Activated naive CD8-positive, alpha-beta T cell treated with anti-CD3 and anti-CD28 coated beads, Interleukin-2, amount 50 U/mL, for 24 hours (primary cell): ENCODE data around the gene LPAR3.

ENCODE experiments used
- ATAC-seq: fragments of 150-1000 bp; cut with Tn5 transposase; one replicate; pipeline ENCODE4 v1.10.0; 2021
- DNase-seq: peaks from one replicate; pipeline ENCODE4 v3.0.0; 2021
- H3K27ac Mint-ChIP-seq: one replicate; pipeline ENCODE4 v1.8.0; 2021; ENCODE audit warnings: mild to moderate bottlenecking, mixed read lengths
- H3K27me3 Mint-ChIP-seq: one replicate; pipeline ENCODE4 v1.8.0; 2021; ENCODE audit warnings: mixed read lengths
- H3K36me3 Mint-ChIP-seq: one replicate; pipeline ENCODE4 v1.8.0; 2021; ENCODE audit warnings: low read depth, mixed read lengths
- H3K4me1 Mint-ChIP-seq: one replicate; pipeline ENCODE4 v1.8.0; 2021; ENCODE audit warnings: mixed read lengths
- H3K4me3 Mint-ChIP-seq: one replicate; pipeline ENCODE4 v1.8.0; 2021; ENCODE audit warnings: mild to moderate bottlenecking, moderate library complexity, mixed read lengths
- H3K9me3 Mint-ChIP-seq: one replicate; pipeline ENCODE4 v1.8.0; 2021; ENCODE audit warnings: mixed read lengths

Gene LPAR3

GRCh38 chr1:84855691-84856630 lies 37.0 kb downstream of the LPAR3 start:
- no peaks in the 10 kb centered on the region for H3K27me3 Mint-ChIP-seq
- no peak for ATAC-seq
- H3K4me1 Mint-ChIP-seq, result peaks cover 28% of the 10 kb centered on the region
- H3K36me3 Mint-ChIP-seq, result no peaks in the 10 kb centered on the region
- no peak overlapping the region for H3K4me3 Mint-ChIP-seq
- DNase-seq, result no peak
- no peak overlapping the region for H3K27ac Mint-ChIP-seq
- no peaks in the 10 kb centered on the region for H3K9me3 Mint-ChIP-seq

GRCh38 chr1:84855168-84855567 lies 37.8 kb downstream of the LPAR3 start:
- Mint-ChIP-seq H3K36me3 (no peaks in the 10 kb centered on the region), H3K9me3 (no peaks in the 10 kb centered on the region), H3K27ac (no peak overlapping the region), H3K4me3 (no peak overlapping the region), H3K27me3 (no peaks in the 10 kb centered on the region), H3K4me1 (peaks cover 28% of the 10 kb centered on the region)
- ATAC-seq (no peak), DNase-seq (no peak)

GRCh38 chr1:84853741-84854721 lies 39.0 kb downstream of the LPAR3 start:
- H3K4me1 Mint-ChIP-seq, result peaks cover 25% of the 10 kb centered on the region
- H3K27me3 Mint-ChIP-seq, result no peaks in the 10 kb centered on the region
- no peaks in the 10 kb centered on the region for H3K9me3 Mint-ChIP-seq
- peak; percentile 100 for ATAC-seq
- peak overlapping the region; percentile 53 for H3K27ac Mint-ChIP-seq
- H3K36me3 Mint-ChIP-seq, result no peaks in the 10 kb centered on the region
- H3K4me3 Mint-ChIP-seq, result no peak overlapping the region
- DNase-seq, result no peak

- H3K4me1 Mint-ChIP-seq, result peaks cover 38% of the 10 kb centered on the region
- ATAC-seq (no peak), DNase-seq (no peak)
- H3K27me3 Mint-ChIP-seq, result no peaks in the 10 kb centered on the region
- H3K36me3 Mint-ChIP-seq, result no peaks in the 10 kb centered on the region
- H3K4me3 Mint-ChIP-seq, result no peak overlapping the region
- no peak overlapping the region for H3K27ac Mint-ChIP-seq
- H3K9me3 Mint-ChIP-seq, result no peaks in the 10 kb centered on the region
Measured at GRCh38 chr1:84851839-84852238, 41.2 kb downstream of the LPAR3 start.

GRCh38 chr1:84849357-84849975 lies 43.5 kb downstream of the LPAR3 start:
- DNase-seq (no peak), ATAC-seq (no peak)
- Mint-ChIP-seq H3K4me3 (no peak overlapping the region), H3K4me1 (peaks cover 25% of the 10 kb centered on the region), H3K36me3 (no peaks in the 10 kb centered on the region), H3K9me3 (no peaks in the 10 kb centered on the region), H3K27ac (no peak overlapping the region), H3K27me3 (no peaks in the 10 kb centered on the region)

DNA sequence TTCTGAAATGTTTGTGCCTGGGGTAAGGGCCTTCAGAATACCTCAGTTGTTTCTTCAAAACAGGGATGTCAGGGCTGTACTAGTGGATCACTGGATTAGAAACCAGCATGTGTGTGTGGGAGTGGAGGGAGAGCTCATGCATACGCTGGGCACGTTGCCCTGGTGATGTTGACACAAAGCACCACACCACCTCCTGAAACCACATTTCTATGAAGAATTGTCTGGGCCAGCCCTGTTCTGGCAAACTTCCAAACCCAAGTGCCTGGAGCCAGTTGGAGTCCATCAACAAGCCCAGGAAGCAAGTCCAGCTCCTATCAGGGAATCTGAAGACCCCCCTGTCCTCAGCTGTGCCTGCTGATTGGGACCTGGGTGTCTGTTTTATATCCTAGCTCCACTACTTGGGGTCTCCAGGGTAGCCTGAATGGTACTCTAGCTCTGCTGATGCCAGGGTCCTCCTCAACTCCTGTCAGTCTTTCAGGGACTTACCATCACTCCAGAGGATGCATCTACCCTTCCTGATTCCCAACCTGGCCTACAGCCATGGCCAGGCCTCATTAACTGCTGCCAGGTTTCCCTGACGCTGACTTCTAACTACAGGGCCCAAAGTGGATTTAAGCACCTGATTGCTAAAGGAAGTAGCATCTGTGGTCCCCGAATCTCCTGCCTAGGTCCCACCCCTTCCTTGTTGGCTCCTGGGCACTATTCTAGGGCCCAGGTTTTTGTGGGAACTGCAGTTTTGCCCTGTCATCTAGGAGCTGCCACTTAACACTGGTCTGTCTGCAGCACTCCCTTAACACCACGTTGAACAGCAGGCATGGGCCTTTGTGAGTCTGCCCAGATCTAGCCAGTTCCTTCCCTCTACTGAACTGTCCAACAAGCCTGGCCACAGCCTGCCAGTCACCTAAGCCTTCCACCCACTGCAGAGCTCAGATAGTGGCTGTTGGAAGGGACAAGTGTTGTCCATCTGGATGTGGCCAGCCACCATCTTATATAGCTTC lies 45.5 kb downstream of the LPAR3 start:
- Mint-ChIP-seq H3K27me3 (no peaks in the 10 kb centered on the region), H3K9me3 (no peaks in the 10 kb centered on the region), H3K36me3 (no peaks in the 10 kb centered on the region), H3K4me1 (peaks cover 13% of the 10 kb centered on the region), H3K27ac (peak overlapping the region; percentile 3), H3K4me3 (no peak overlapping the region)
- ATAC-seq (peak; percentile 68), DNase-seq (peak; percentile 14)

- Mint-ChIP-seq H3K4me3 (no peak overlapping the region), H3K27me3 (no peaks in the 10 kb centered on the region), H3K4me1 (peaks cover 13% of the 10 kb centered on the region), H3K9me3 (no peaks in the 10 kb centered on the region), H3K36me3 (no peaks in the 10 kb centered on the region), H3K27ac (no peak overlapping the region)
- ATAC-seq (no peak), DNase-seq (no peak)
Measured at GRCh38 chr1:84846387-84846786, 46.6 kb downstream of the LPAR3 start.

GRCh38 chr1:84845357-84845756 lies 47.6 kb downstream of the LPAR3 start:
- DNase-seq, result no peak
- H3K27me3 Mint-ChIP-seq, result no peaks in the 10 kb centered on the region
- no peaks in the 10 kb centered on the region for H3K36me3 Mint-ChIP-seq
- H3K9me3 Mint-ChIP-seq, result no peaks in the 10 kb centered on the region
- no peak overlapping the region for H3K4me3 Mint-ChIP-seq
- ATAC-seq, result no peak
- H3K27ac Mint-ChIP-seq, result no peak overlapping the region
- peaks cover 13% of the 10 kb centered on the region for H3K4me1 Mint-ChIP-seq

GRCh38 chr1:84844094-84844493 lies 48.9 kb downstream of the LPAR3 start:
- H3K36me3 Mint-ChIP-seq, result no peaks in the 10 kb centered on the region
- no peak for ATAC-seq
- H3K27ac Mint-ChIP-seq, result no peak overlapping the region
- no peak overlapping the region for H3K4me3 Mint-ChIP-seq
- H3K27me3 Mint-ChIP-seq, result no peaks in the 10 kb centered on the region
- H3K9me3 Mint-ChIP-seq, result no peaks in the 10 kb centered on the region
- no peak for DNase-seq
- peaks cover 13% of the 10 kb centered on the region for H3K4me1 Mint-ChIP-seq

DNA sequence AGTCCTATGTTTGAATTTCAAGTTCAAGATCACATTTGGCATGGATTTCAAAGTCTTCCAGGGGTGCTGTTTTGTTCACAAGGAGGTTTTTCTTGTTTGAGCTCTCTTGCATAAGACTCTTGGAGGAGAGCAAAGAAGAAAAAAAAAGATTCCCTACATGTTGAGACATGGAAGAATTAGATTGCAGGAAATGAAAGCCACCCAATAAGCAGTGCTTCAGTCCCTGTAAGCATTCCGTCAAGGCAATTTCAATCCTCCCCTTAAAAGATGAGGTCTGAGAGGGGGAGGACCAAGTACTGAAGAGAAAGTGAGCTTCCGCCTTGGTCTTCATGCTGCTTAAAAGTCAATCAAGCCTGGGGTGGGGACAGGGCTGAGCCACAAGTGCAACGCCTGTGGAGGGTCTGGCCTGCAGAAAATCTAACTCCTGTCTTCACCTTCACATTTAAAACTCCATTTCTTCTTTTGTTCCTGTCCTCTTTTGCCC lies 50.2 kb downstream of the LPAR3 start:
- DNase-seq, result no peak
- H3K4me3 Mint-ChIP-seq, result no peak overlapping the region
- peaks cover 10% of the 10 kb centered on the region for H3K4me1 Mint-ChIP-seq
- H3K36me3 Mint-ChIP-seq, result no peaks in the 10 kb centered on the region
- no peaks in the 10 kb centered on the region for H3K9me3 Mint-ChIP-seq
- H3K27ac Mint-ChIP-seq, result no peak overlapping the region
- no peak for ATAC-seq
- no peaks in the 10 kb centered on the region for H3K27me3 Mint-ChIP-seq

DNA sequence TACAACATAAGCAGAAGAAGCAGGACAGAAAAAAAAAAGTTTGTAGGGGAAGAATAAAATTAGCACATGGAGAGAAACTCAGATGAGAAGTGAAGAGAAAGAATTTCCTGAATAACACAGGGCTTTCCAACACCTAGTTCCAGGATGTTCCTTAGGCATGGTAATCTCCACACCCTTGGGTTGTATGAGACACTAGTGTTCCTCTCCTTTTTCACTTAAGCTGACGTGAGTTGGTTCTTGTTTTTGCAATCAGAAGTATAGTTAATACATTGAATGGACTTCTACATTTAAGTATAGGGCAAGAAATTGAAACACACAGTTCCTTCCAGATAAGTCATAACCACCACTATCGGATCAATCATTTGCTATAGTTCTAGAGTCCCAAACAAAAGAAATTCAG lies 51.0 kb downstream of the LPAR3 start:
- Mint-ChIP-seq H3K36me3 (no peaks in the 10 kb centered on the region), H3K4me1 (peaks cover 1% of the 10 kb centered on the region), H3K27me3 (no peaks in the 10 kb centered on the region), H3K4me3 (no peak overlapping the region), H3K27ac (no peak overlapping the region), H3K9me3 (no peaks in the 10 kb centered on the region)
- ATAC-seq, result no peak
- no peak for DNase-seq

DNA sequence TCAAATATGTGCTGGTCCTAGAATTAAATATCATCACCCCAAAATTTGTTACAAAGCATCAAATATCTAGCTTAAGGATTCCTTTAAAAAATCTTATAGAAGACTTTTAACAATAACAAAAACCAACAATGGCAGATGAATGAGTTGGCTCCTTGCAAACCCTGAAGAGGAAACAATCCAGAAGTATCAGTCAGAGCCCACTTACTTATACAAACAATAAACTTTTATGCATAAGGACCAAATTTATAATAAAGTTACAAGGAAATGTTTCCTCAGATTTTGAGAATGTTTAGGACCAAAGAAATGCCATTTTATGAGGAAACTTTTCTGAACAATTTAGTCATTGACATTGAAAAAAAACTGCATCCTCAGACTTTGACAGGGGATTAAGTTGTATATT lies 52.7 kb downstream of the LPAR3 start:
- Mint-ChIP-seq H3K4me3 (no peak overlapping the region), H3K36me3 (no peaks in the 10 kb centered on the region), H3K27ac (no peak overlapping the region), H3K27me3 (no peaks in the 10 kb centered on the region), H3K4me1 (no peaks in the 10 kb centered on the region), H3K9me3 (no peaks in the 10 kb centered on the region)
- no peak for ATAC-seq
- no peak for DNase-seq

GRCh38 chr1:84839544-84839943 lies 53.5 kb downstream of the LPAR3 start:
- no peaks in the 10 kb centered on the region for H3K27me3 Mint-ChIP-seq
- H3K9me3 Mint-ChIP-seq, result no peaks in the 10 kb centered on the region
- H3K27ac Mint-ChIP-seq, result no peak overlapping the region
- H3K36me3 Mint-ChIP-seq, result no peaks in the 10 kb centered on the region
- no peak for DNase-seq
- no peak for ATAC-seq
- H3K4me3 Mint-ChIP-seq, result no peak overlapping the region
- no peaks in the 10 kb centered on the region for H3K4me1 Mint-ChIP-seq
